Measurements from ENCODE around the gene GPS1.
A peak's percentile ranks its signal among the peaks of the same experiment; 100 is the strongest.

GPS1 gene

GRCh38 chr17:82041144-82041814, 10.4 kb upstream of the GPS1 start:
- H3K4ac ChIP-seq (ENCODE audit: low read depth, low read length) = no peak overlapping the region
- H3K27ac ChIP-seq (ENCODE audit: low read depth, low read length) = no peak overlapping the region
- no peak overlapping the region for H4K5ac ChIP-seq (ENCODE audit: low read length)
- H3K23ac ChIP-seq (ENCODE audit: low read length) = no peak overlapping the region
- no peak overlapping the region for H2AK5ac ChIP-seq (ENCODE audit: low read length)
- H3K79me2 ChIP-seq (ENCODE audit: control insufficient read depth, insufficient read depth, low read length) = no peaks in the 10 kb centered on the region
- no peak overlapping the region for H2BK5ac ChIP-seq (ENCODE audit: low read length)
- no peak overlapping the region for H3K4me3 ChIP-seq (ENCODE audit: low read length)
- H3K4me1 ChIP-seq (ENCODE audit: control insufficient read depth, low read depth, low read length) = no peaks in the 10 kb centered on the region
- no CpG with 5 or more reads among the region's 17 CpGs for WGBS (ENCODE audit: extremely low coverage, insufficient coverage, low lambda C conversion rate)
- H3K18ac ChIP-seq (ENCODE audit: low read length) = no peak overlapping the region
- no peaks in the 10 kb centered on the region for H3K79me1 ChIP-seq (ENCODE audit: low read length)
- DNase-seq = no peak
- no peak overlapping the region for H2BK15ac ChIP-seq (replicated peaks; ENCODE audit: low read depth)
- H3K4me2 ChIP-seq (ENCODE audit: low read length) = no peak overlapping the region
- H3K27me3 ChIP-seq (ENCODE audit: insufficient read depth, low read length, poor library complexity) = no peaks in the 10 kb centered on the region
- no peak overlapping the region for H3K9ac ChIP-seq (ENCODE audit: low read length)
- no peak overlapping the region for H3K56ac ChIP-seq (ENCODE audit: low read length)
- H2BK120ac ChIP-seq (ENCODE audit: low read depth, low read length) = no peak overlapping the region
- no peak overlapping the region for H4K8ac ChIP-seq (ENCODE audit: low read depth, low read length)
- H3K36me3 ChIP-seq (ENCODE audit: control insufficient read depth, insufficient read depth, low read length) = no peaks in the 10 kb centered on the region

GRCh38 chr17:82042649-82043048, 9.0 kb upstream of the GPS1 start:
- H3K56ac ChIP-seq (ENCODE audit: low read length) = no peak overlapping the region
- H4K8ac ChIP-seq (ENCODE audit: low read depth, low read length) = no peak overlapping the region
- H3K4me3 ChIP-seq (ENCODE audit: low read length) = no peak overlapping the region
- no peaks in the 10 kb centered on the region for H3K27me3 ChIP-seq (ENCODE audit: insufficient read depth, low read length, poor library complexity)
- H4K5ac ChIP-seq (ENCODE audit: low read length) = no peak overlapping the region
- no peaks in the 10 kb centered on the region for H3K79me1 ChIP-seq (ENCODE audit: low read length)
- no peak overlapping the region for H2AK5ac ChIP-seq (ENCODE audit: low read length)
- no peak overlapping the region for H3K18ac ChIP-seq (ENCODE audit: low read length)
- no peak for DNase-seq
- H3K23ac ChIP-seq (ENCODE audit: low read length) = no peak overlapping the region
- no peaks in the 10 kb centered on the region for H3K4me1 ChIP-seq (ENCODE audit: control insufficient read depth, low read depth, low read length)
- peaks cover 2% of the 10 kb centered on the region for H3K36me3 ChIP-seq (ENCODE audit: control insufficient read depth, insufficient read depth, low read length)
- no peak overlapping the region for H2BK5ac ChIP-seq (ENCODE audit: low read length)
- no peak overlapping the region for H3K27ac ChIP-seq (ENCODE audit: low read depth, low read length)
- no peaks in the 10 kb centered on the region for H3K79me2 ChIP-seq (ENCODE audit: control insufficient read depth, insufficient read depth, low read length)
- H2BK120ac ChIP-seq (ENCODE audit: low read depth, low read length) = no peak overlapping the region
- H3K4ac ChIP-seq (ENCODE audit: low read depth, low read length) = no peak overlapping the region
- WGBS (ENCODE audit: extremely low coverage, insufficient coverage, low lambda C conversion rate) = no CpG with 5 or more reads among the region's 9 CpGs
- no peak overlapping the region for H3K4me2 ChIP-seq (ENCODE audit: low read length)
- H3K9ac ChIP-seq (ENCODE audit: low read length) = no peak overlapping the region
- H2BK15ac ChIP-seq (replicated peaks; ENCODE audit: low read depth) = no peak overlapping the region

- no CpG with 5 or more reads among the region's 16 CpGs for WGBS (ENCODE audit: extremely low coverage, insufficient coverage, low lambda C conversion rate)
- Histone ChIP-seq H3K23ac (ENCODE audit: low read length) (no peak overlapping the region), H3K27ac (ENCODE audit: low read depth, low read length) (no peak overlapping the region), H2AK5ac (ENCODE audit: low read length) (no peak overlapping the region), H3K79me2 (ENCODE audit: control insufficient read depth, insufficient read depth, low read length) (no peaks in the 10 kb centered on the region), H2BK5ac (ENCODE audit: low read length) (no peak overlapping the region), H2BK15ac (replicated peaks; ENCODE audit: low read depth) (no peak overlapping the region), H3K4ac (ENCODE audit: low read depth, low read length) (no peak overlapping the region), H3K79me1 (ENCODE audit: low read length) (no peaks in the 10 kb centered on the region), H3K27me3 (ENCODE audit: insufficient read depth, low read length, poor library complexity) (no peaks in the 10 kb centered on the region), H4K5ac (ENCODE audit: low read length) (no peak overlapping the region), H3K4me1 (ENCODE audit: control insufficient read depth, low read depth, low read length) (no peaks in the 10 kb centered on the region), H3K9ac (ENCODE audit: low read length) (no peak overlapping the region), H3K4me3 (ENCODE audit: low read length) (no peak overlapping the region), H3K56ac (ENCODE audit: low read length) (no peak overlapping the region), H3K18ac (ENCODE audit: low read length) (no peak overlapping the region), H4K8ac (ENCODE audit: low read depth, low read length) (no peak overlapping the region), H3K36me3 (ENCODE audit: control insufficient read depth, insufficient read depth, low read length) (peaks cover 2% of the 10 kb centered on the region), H2BK120ac (ENCODE audit: low read depth, low read length) (no peak overlapping the region), H3K4me2 (ENCODE audit: low read length) (no peak overlapping the region)
- peak; percentile 31 for DNase-seq
Observed at GRCh38 chr17:82043507-82043906, 8.2 kb upstream of the GPS1 start.

GRCh38 chr17:82045936-82046484, 5.7 kb upstream of the GPS1 start:
- no peak overlapping the region for H3K23ac ChIP-seq (ENCODE audit: low read length)
- no peaks in the 10 kb centered on the region for H3K27me3 ChIP-seq (ENCODE audit: insufficient read depth, low read length, poor library complexity)
- H3K18ac ChIP-seq (ENCODE audit: low read length) = no peak overlapping the region
- H3K79me1 ChIP-seq (ENCODE audit: low read length) = no peaks in the 10 kb centered on the region
- H3K36me3 ChIP-seq (ENCODE audit: control insufficient read depth, insufficient read depth, low read length) = peaks cover 2% of the 10 kb centered on the region
- no peak overlapping the region for H3K56ac ChIP-seq (ENCODE audit: low read length)
- no peak overlapping the region for H4K5ac ChIP-seq (ENCODE audit: low read length)
- H2BK5ac ChIP-seq (ENCODE audit: low read length) = no peak overlapping the region
- H4K8ac ChIP-seq (ENCODE audit: low read depth, low read length) = no peak overlapping the region
- H2AK5ac ChIP-seq (ENCODE audit: low read length) = no peak overlapping the region
- no CpG with 5 or more reads among the region's 14 CpGs for WGBS (ENCODE audit: extremely low coverage, insufficient coverage, low lambda C conversion rate)
- H3K9ac ChIP-seq (ENCODE audit: low read length) = no peak overlapping the region
- no peak for DNase-seq
- no peaks in the 10 kb centered on the region for H3K4me1 ChIP-seq (ENCODE audit: control insufficient read depth, low read depth, low read length)
- no peak overlapping the region for H3K27ac ChIP-seq (ENCODE audit: low read depth, low read length)
- H2BK15ac ChIP-seq (replicated peaks; ENCODE audit: low read depth) = no peak overlapping the region
- H3K4ac ChIP-seq (ENCODE audit: low read depth, low read length) = no peak overlapping the region
- no peak overlapping the region for H2BK120ac ChIP-seq (ENCODE audit: low read depth, low read length)
- no peak overlapping the region for H3K4me2 ChIP-seq (ENCODE audit: low read length)
- no peaks in the 10 kb centered on the region for H3K79me2 ChIP-seq (ENCODE audit: control insufficient read depth, insufficient read depth, low read length)
- no peak overlapping the region for H3K4me3 ChIP-seq (ENCODE audit: low read length)

- no peak overlapping the region for H2AK5ac ChIP-seq (ENCODE audit: low read length)
- WGBS (ENCODE audit: extremely low coverage, insufficient coverage, low lambda C conversion rate) = no CpG with 5 or more reads among the region's 21 CpGs
- no peak overlapping the region for H2BK15ac ChIP-seq (replicated peaks; ENCODE audit: low read depth)
- no peaks in the 10 kb centered on the region for H3K79me1 ChIP-seq (ENCODE audit: low read length)
- peaks cover 2% of the 10 kb centered on the region for H3K36me3 ChIP-seq (ENCODE audit: control insufficient read depth, insufficient read depth, low read length)
- no peak overlapping the region for H4K8ac ChIP-seq (ENCODE audit: low read depth, low read length)
- no peak overlapping the region for H3K4ac ChIP-seq (ENCODE audit: low read depth, low read length)
- no peak overlapping the region for H2BK120ac ChIP-seq (ENCODE audit: low read depth, low read length)
- DNase-seq = no peak
- H3K56ac ChIP-seq (ENCODE audit: low read length) = no peak overlapping the region
- no peaks in the 10 kb centered on the region for H3K4me1 ChIP-seq (ENCODE audit: control insufficient read depth, low read depth, low read length)
- H3K23ac ChIP-seq (ENCODE audit: low read length) = no peak overlapping the region
- H2BK5ac ChIP-seq (ENCODE audit: low read length) = no peak overlapping the region
- no peaks in the 10 kb centered on the region for H3K27me3 ChIP-seq (ENCODE audit: insufficient read depth, low read length, poor library complexity)
- no peak overlapping the region for H4K5ac ChIP-seq (ENCODE audit: low read length)
- no peak overlapping the region for H3K9ac ChIP-seq (ENCODE audit: low read length)
- no peak overlapping the region for H3K4me2 ChIP-seq (ENCODE audit: low read length)
- no peak overlapping the region for H3K18ac ChIP-seq (ENCODE audit: low read length)
- no peaks in the 10 kb centered on the region for H3K79me2 ChIP-seq (ENCODE audit: control insufficient read depth, insufficient read depth, low read length)
- H3K27ac ChIP-seq (ENCODE audit: low read depth, low read length) = no peak overlapping the region
- no peak overlapping the region for H3K4me3 ChIP-seq (ENCODE audit: low read length)
Observed at GRCh38 chr17:82046903-82047302, 4.8 kb upstream of the GPS1 start.

GRCh38 chr17:82047379-82047778, 4.3 kb upstream of the GPS1 start:
- Histone ChIP-seq H3K27ac (ENCODE audit: low read depth, low read length) (no peak overlapping the region), H3K79me1 (ENCODE audit: low read length) (no peaks in the 10 kb centered on the region), H3K4me2 (ENCODE audit: low read length) (no peak overlapping the region), H2AK5ac (ENCODE audit: low read length) (no peak overlapping the region), H3K9ac (ENCODE audit: low read length) (no peak overlapping the region), H3K4me3 (ENCODE audit: low read length) (no peak overlapping the region), H3K79me2 (ENCODE audit: control insufficient read depth, insufficient read depth, low read length) (peaks cover 3% of the 10 kb centered on the region), H2BK15ac (replicated peaks; ENCODE audit: low read depth) (no peak overlapping the region), H2BK5ac (ENCODE audit: low read length) (no peak overlapping the region), H4K8ac (ENCODE audit: low read depth, low read length) (no peak overlapping the region), H3K4me1 (ENCODE audit: control insufficient read depth, low read depth, low read length) (no peaks in the 10 kb centered on the region), H2BK120ac (ENCODE audit: low read depth, low read length) (no peak overlapping the region), H3K36me3 (ENCODE audit: control insufficient read depth, insufficient read depth, low read length) (peaks cover 2% of the 10 kb centered on the region), H3K23ac (ENCODE audit: low read length) (no peak overlapping the region), H3K27me3 (ENCODE audit: insufficient read depth, low read length, poor library complexity) (no peaks in the 10 kb centered on the region), H3K4ac (ENCODE audit: low read depth, low read length) (no peak overlapping the region), H4K5ac (ENCODE audit: low read length) (no peak overlapping the region), H3K56ac (ENCODE audit: low read length) (no peak overlapping the region), H3K18ac (ENCODE audit: low read length) (no peak overlapping the region)
- no CpG with 5 or more reads among the region's 24 CpGs for WGBS (ENCODE audit: extremely low coverage, insufficient coverage, low lambda C conversion rate)
- DNase-seq = no peak
